GM18499 (cell line): ENCODE data around the gene NME8.

Source experiments
- ATAC-seq: cut with Tn5 transposase; IDR thresholded peaks from one replicate; pipeline ENCODE4 v1.9.1; 2021; ENCODE audit warnings: moderate number of reproducible peaks; ENCODE audit not compliant: insufficient read depth, unreplicated experiment

The NME8 gene

GRCh38 chr7:37930226-37930948, 82.0 kb downstream of the NME8 start:
- no peak for ATAC-seq

- ATAC-seq: no peak
Observed at GRCh38 chr7:37932543-37932942, 84.1 kb downstream of the NME8 start.

GRCh38 chr7:37933018-37933566, 84.7 kb downstream of the NME8 start:
- ATAC-seq: no peak

- ATAC-seq: no peak
Observed at GRCh38 chr7:37942934-37943610, 94.7 kb downstream of the NME8 start.

- no peak for ATAC-seq
Observed at GRCh38 chr7:37943905-37944736, 95.7 kb downstream of the NME8 start.

- no peak for ATAC-seq
Observed at GRCh38 chr7:37944737-37945054, 96.3 kb downstream of the NME8 start.

GRCh38 chr7:37945336-37945735, 96.9 kb downstream of the NME8 start:
- no peak for ATAC-seq

- no peak for ATAC-seq
Observed at GRCh38 chr7:37947138-37947940, 98.9 kb downstream of the NME8 start.

GRCh38 chr7:37947941-37948210, 99.5 kb downstream of the NME8 start:
- no peak for ATAC-seq
